ENCODE data around the gene PRKCE. TPM values are rescaled to one million over a fixed set of nuclear protein-coding genes. Genes with fewer than 3 reads are reported as not detected.

Gene PRKCE
- total and polyA plus RNA-seq, 2 experiments from 2014 or later = 0.94 to 1.2 TPM

- ATAC-seq (no peak), DNase-seq (ENCODE audit: low spot score) (no peak)
- Histone ChIP-seq H3K27ac (ENCODE audit: low read depth) (no peak overlapping the region), H3K4me1 (ENCODE audit: insufficient read depth) (peaks cover 3% of the 10 kb centered on the region; the same call in 1 of the 2 replicates), H3K36me3 (ENCODE audit: insufficient read depth) (no peaks in the 10 kb centered on the region), H3K79me2 (replicated peaks; ENCODE audit: insufficient read depth) (no peaks in the 10 kb centered on the region), H2AFZ (no peak overlapping the region), H3F3A (replicated peaks; ENCODE audit: low read depth) (no peaks in the 10 kb centered on the region), H3K4me3 (no peak overlapping the region), H3K4me2 (no peak overlapping the region), H4K20me1 (replicated peaks; ENCODE audit: insufficient read depth) (no peaks in the 10 kb centered on the region), H3K9me2 (ENCODE audit: insufficient read depth) (peaks cover 14% of the 10 kb centered on the region), H3K27me3 (ENCODE audit: insufficient read depth) (no peaks in the 10 kb centered on the region)
- no peaks in the 10 kb centered on the region for H3K4me1 Mint-ChIP-seq
- TF ChIP-seq ZNF331 (CRISPR knock-in tag; IDR thresholded peaks at IDR 0.05; ENCODE audit: low read depth) = no peak
- TF ChIP-seq POLR2AphosphoS5 (IDR thresholded peaks at IDR 0.05; ENCODE audit: low read depth) = no peak
- no peak for TF ChIP-seq NANOG (IDR thresholded peaks at IDR 0.05; ENCODE audit: borderline replicate concordance)
- TF ChIP-seq REST (IDR thresholded peaks at IDR 0.05; ENCODE audit: unreplicated experiment) = no peak
- no peak for TF ChIP-seq STAT1 (IDR thresholded peaks at IDR 0.05; ENCODE audit: unreplicated experiment)
- no peak for TF ChIP-seq CTCF (conservative IDR thresholded peaks at IDR 0.05; ENCODE audit: low read depth in 2 of 2)
- TF ChIP-seq EZH2 (IDR thresholded peaks at IDR 0.05; ENCODE audit: low read depth, unreplicated experiment) = no peak
- no peak for TF ChIP-seq EZH2phosphoT487 (IDR thresholded peaks at IDR 0.05; ENCODE audit: unreplicated experiment)
- no peak for TF ChIP-seq ZNF114 (CRISPR knock-in tag; IDR thresholded peaks at IDR 0.05)
- TF ChIP-seq CREB1 (CRISPR knock-in tag; IDR thresholded peaks at IDR 0.05; ENCODE audit: low read depth) = no peak
- no peak for TF ChIP-seq JUNB (IDR thresholded peaks at IDR 0.05; ENCODE audit: unreplicated experiment)
- TF ChIP-seq ZNF462 (CRISPR knock-in tag; IDR thresholded peaks at IDR 0.05) = no peak
- no peak for TF ChIP-seq ETS1 (IDR thresholded peaks at IDR 0.05)
- no peak overlapping the region for H3K4me3 Mint-ChIP-seq
- H3K27me3 Mint-ChIP-seq (ENCODE audit: insufficient read depth, low read depth, poor library complexity) = peaks cover 2% of the 10 kb centered on the region
- H3K9me3 Mint-ChIP-seq = peaks cover 5% of the 10 kb centered on the region; the same call in 2 of the 3 replicates
- no peak overlapping the region for H3K27ac Mint-ChIP-seq
- H3K36me3 Mint-ChIP-seq (ENCODE audit: low read depth) = no peaks in the 10 kb centered on the region; the same call in 2 of the 3 replicates
Observed at GRCh38 chr2:45883603-45884000, 232.1 kb downstream of the PRKCE start.
